KOPT-K1 (cell line): ENCODE results near the gene C19orf85.

Source experiments
- H3K27ac ChIP-seq: fragments of 200-600 bp; sonication (generic); 2 replicates; pipeline ENCODE4 v1.5.1; 2016; ENCODE audit warnings: antibody characterized with exemption, mild to moderate bottlenecking, low read depth, low read length; ENCODE audit not compliant: poor library complexity, severe bottlenecking
- H3K36me3 ChIP-seq: fragments of 200-600 bp; sonication (generic); 2 replicates; pipeline ENCODE4 v1.5.1; 2017; ENCODE audit warnings: antibody characterized with exemption, mild to moderate bottlenecking, low read length, moderate library complexity; ENCODE audit not compliant: insufficient read depth
- H3K9me3 ChIP-seq: fragments of 200-600 bp; sonication (generic); 2 replicates; pipeline ENCODE4 v1.5.1; 2017; ENCODE audit warnings: antibody characterized with exemption, low read length, mild to moderate bottlenecking; ENCODE audit not compliant: insufficient read depth, poor library complexity, severe bottlenecking

Gene C19orf85

DNA sequence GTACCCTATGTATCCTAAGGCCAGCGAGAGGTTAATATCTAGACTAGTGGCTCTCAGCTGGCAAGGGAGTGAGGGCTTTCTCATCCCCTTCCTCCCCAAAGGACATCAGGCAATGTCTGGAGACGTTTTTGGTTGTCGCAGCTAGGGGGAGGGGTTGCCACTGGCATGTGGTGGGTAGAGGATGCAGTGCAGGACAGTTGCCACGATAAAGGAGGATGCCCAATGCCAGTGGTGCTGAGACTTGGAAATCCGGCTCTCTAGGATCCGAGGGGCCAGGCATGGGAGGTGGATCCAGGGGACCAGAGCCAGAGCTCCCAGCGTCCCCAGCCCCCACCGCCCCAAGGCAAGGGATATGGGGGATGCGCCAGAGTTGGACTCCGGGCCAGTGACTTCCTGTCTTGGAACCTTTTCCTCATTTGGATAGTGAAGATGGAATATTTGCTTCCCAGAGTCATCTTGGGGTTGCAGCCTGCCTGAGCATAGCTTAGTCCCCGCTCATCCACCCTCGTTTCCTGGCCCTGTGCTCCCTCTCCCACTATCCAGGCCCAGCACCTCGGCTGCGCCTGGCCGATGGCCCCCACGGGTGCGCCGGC lies 28.6 kb upstream of the C19orf85 start:
- Histone ChIP-seq H3K9me3 (no peaks in the 10 kb centered on the region), H3K36me3 (no peaks in the 10 kb centered on the region), H3K27ac (no peak overlapping the region)

DNA sequence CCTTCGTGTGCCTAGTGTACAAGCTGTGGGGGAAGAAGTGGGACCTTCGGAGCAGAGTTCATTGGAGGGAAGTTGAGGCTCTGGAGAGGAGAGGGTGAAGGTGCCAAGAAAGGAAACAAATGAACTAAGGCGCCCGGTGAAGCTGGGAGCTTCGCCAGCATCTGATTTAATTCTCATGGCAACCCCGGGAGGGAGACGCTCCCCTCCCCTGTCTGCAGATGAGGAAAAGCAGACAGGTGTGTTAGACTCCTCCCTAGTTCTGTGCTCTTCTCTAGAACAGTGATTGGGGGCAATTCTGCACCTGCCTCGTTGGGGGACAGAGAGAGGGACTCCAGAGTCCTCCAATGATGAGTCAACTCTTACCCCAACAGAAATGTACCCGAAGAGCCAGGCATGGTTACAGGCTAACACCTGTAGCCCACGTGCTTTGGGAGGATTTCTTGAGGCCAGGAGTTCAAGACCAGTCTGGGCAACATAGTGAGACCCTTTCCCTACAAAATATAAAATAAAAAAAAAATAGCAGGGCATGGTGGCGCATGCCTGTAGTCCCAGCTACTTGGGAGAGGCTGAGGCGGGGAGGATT lies 27.9 kb upstream of the C19orf85 start:
- Histone ChIP-seq H3K27ac (no peak overlapping the region), H3K36me3 (no peaks in the 10 kb centered on the region), H3K9me3 (no peaks in the 10 kb centered on the region)

DNA sequence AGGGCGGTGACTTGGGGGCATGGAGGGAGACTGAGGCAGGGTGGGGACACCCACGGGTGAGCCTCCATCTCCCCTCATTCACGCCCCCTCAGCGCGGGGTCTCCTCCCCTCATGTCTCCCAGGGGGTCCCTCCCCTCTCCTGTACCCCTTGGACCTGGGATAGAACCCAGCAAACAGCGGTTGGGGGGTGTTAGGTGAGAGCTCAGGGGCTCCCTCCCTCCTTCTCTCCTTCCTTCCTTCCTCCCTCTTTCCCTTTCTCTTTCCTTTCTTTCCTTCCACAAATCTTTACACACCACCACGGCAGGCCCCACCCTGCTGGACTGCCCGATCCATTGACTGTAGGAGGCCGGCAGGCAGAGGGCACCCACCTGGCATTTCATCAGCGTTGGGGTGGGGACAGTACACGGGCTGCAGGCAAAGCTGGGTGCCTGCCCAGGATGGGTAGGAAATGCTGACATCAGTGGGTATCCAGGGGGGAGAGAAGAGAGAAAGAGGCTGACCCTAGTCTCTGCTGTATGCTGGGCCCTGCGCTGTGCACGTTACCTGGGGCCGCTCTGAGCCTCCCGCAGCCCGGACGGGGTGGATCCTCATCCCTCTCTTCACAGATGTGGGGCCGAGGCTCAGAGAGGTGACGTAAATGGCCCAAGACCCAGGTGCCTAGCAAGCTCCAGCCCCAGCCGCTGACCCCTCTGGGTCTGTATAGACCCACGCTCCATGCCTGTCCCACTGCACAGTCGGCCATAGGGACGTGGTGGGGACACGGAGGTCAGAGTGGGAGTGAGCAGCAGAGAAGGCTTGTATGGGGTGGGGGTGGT lies 27.2 kb upstream of the C19orf85 start:
- Histone ChIP-seq H3K27ac (no peak overlapping the region), H3K36me3 (no peaks in the 10 kb centered on the region), H3K9me3 (no peaks in the 10 kb centered on the region)

DNA sequence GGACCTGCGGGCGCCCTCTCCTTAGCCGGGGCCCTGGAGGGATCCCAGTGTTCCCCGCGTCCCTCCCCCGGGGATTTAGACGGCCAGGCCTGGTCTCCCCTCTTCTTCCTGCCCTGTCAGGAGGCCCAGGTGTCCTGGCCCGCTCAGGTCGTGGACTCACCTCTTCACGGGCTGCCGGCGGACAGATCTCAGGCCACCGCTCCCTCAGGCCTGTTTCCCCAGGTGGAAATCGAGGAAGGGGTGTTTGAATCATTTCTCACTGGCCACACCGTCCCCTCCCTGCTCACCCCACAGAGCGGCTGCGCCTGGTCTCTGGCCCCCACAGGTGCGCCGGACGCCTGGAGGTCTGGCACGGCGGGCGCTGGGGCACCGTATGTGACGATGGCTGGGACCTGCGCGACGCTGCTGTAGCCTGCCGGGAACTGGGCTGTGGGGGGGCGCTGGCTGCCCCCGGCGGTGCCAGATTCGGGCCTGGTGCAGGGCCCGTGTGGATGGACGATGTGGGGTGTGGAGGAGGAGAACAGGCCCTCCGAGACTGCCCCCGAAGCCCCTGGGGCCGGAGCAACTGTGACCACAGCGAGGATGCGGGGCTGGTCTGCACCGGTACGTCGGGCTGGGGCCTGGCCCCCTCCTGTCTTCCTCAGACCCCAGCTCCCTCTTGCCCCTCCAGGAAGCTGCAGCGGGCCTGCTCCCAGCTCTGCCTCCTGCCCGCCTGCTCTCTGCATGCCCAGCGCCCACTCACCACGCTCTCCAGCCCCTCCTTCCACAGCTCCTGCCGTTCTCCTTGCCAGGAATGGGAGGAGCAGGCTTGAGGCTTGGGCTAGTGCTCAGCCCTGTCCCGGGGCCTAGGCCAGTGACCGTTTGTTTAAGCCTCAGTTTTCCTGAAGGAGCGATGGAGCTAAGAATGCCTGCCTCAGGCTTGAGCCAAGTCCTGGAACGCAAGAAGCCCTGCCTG lies 26.2 kb upstream of the C19orf85 start:
- no peak overlapping the region for H3K27ac ChIP-seq
- no peaks in the 10 kb centered on the region for H3K36me3 ChIP-seq
- no peaks in the 10 kb centered on the region for H3K9me3 ChIP-seq

DNA sequence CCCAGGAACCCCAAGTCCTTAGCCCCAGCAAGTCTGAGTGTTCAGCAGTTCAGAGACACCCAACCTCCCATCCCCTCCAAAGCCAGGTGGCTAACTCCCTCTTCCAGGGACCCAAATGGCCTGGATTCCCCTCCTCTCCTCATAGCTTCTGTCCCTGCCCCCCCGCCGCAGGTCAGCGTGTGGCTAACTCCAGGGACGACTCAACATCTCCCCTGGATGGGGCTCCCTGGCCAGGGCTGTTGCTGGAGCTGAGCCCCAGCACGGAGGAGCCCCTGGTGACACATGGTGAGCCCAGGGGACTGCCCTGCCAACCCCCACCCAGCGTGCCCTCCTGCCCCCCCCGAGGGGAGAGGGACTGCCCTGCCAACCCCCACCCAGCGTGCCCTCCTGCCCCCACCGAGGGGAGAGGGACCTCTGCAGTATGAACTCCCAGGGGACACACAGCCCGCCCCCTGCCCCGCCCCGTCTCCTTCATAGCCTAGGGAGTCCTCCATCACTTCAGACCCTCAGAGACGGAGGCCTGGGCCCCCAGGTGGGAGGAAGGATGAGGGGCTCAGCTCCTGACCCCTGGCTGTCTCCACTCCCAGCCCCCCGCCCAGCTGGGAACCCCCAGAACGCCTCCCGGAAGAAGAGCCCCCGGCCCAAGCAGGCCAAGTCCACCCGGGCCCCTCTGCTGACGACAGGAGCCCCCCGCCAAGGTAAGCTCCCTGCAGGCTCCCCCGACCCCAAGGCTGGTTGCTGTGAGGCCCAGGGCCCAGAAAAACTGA lies 25.3 kb upstream of the C19orf85 start:
- no peak overlapping the region for H3K27ac ChIP-seq
- H3K36me3 ChIP-seq: no peaks in the 10 kb centered on the region
- H3K9me3 ChIP-seq: no peaks in the 10 kb centered on the region

DNA sequence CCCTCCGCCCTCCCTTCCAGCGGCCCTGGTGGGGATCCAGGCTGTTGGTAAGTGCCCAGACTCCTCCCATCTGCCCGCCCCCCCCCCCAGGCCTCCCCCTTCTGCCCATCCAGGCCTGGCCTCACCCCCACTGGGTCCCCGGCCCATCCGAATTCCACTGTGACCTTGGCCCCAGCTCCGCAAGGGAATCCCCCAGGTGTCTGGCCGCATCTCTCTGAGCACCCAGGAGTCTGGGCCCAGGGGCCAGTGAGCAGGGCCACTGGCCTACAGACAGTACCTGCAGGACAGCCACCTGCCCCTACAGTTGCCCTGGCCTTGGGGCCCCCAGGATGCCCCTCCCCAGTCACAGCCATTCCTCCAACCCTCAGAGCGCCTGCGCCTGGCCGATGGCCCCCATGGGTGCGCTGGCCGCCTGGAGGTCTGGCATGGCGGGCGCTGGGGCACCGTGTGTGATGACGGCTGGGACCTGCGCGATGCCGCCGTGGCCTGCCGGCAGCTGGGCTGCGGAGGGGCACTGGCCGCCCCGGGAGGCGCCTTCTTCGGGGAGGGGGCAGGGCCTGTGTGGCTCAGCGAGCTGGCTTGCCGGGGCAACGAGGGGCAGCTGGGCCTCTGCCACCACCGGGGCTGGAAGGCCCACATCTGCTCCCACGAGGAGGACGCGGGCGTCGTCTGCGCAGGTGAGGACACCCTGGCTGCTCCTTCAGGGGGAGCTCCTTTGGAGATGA lies 24.6 kb upstream of the C19orf85 start:
- Histone ChIP-seq H3K27ac (no peak overlapping the region), H3K9me3 (no peaks in the 10 kb centered on the region), H3K36me3 (no peaks in the 10 kb centered on the region)

DNA sequence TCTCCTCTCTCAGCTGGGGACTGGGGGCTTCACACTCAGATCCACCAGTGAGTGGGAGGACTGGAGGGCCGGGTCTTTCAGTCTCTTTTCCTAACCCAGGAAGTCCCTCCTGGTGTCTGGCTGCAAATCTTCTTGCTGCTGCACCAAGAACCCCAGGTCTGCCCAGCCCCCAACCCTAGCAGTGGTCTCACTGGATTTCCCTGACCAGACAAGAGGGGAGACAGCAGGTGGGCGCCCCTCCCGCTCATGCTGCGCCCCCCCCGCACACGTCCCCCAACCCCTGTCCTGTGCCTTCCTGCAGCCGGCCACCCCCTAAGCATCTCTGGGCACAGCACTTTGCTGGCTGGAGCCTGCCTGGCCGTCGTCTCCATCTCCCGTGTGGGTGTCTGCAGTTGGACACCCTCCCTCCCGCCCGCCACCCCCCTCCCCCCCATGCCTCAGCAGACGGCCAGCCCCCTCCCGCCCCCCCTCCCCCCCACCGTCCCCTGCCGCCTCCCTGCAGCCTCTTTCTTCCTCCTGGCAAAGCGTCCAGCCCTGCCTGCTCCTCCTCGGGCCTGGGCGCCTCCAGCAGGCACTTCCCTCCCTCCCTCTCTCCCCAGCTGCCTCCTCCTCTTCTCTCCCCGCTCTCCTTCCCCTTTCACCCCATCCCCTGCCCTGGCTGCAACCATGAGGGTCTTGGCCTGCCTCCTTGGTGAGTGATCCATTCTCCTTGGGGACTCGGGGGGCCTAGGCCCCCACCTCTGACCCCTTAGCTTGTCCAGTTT lies 23.6 kb upstream of the C19orf85 start, which contains the start of gene SSC5D:
TSS of gene SSC5D (plus strand) at position 513 of the 764 bp plus-strand sequence. CDS start at position 667, 154 bp downstream.
- H3K9me3 ChIP-seq: no peaks in the 10 kb centered on the region
- H3K36me3 ChIP-seq: peaks cover 7% of the 10 kb centered on the region; the same call in 1 of the 2 replicates
- no peak within 1 kb of the TSS for H3K27ac ChIP-seq

DNA sequence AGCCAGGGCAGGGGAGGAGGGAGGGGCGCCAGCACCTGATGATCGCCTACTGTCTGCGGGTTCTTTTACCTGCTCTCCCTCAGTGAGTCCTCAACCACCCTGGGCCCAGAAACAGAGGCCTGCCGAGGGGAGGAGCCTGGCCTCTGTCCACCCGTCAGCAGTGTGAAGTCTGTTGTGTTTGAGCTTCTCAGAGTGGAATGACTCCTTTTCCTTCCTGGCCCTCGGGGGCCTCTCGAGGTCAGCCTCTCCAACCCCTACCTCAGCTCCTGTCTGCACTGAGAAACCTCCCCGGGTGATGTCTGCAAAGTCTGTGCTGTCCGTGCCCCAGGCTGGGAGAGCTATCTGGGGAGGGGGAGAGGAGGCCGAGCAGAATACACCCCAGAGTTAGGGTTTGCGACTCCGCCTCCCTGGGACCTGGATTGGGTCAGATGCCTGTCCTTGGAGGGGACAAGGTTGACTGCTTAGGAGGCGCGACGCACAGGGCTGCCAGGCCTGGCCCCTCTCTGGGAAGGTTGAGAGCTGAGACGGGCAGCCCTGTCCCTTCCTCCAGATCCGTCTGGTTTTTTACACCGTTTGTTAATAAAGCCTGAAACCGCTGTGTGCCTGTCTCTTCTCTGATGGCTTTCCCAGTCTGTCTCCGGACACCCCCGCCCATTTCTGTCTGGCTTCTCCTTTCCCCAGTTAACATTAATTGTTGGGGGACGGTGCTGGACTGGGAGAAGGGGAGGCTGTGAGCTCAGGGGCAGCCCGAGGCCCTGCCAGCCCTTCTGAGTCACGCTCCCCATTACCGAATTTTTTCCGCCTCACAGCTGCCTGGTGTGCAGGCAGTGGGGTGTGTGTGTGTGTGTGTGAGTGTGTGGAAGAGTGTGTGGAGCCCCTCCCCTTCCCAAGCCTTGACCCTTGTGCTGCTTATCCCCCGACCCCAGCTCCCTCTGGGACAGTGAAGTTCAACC lies 22.7 kb upstream of the C19orf85 start:
- no peak overlapping the region for H3K27ac ChIP-seq
- peaks cover 8% of the 10 kb centered on the region; the same call in 1 of the 2 replicates for H3K36me3 ChIP-seq
- no peaks in the 10 kb centered on the region for H3K9me3 ChIP-seq

DNA sequence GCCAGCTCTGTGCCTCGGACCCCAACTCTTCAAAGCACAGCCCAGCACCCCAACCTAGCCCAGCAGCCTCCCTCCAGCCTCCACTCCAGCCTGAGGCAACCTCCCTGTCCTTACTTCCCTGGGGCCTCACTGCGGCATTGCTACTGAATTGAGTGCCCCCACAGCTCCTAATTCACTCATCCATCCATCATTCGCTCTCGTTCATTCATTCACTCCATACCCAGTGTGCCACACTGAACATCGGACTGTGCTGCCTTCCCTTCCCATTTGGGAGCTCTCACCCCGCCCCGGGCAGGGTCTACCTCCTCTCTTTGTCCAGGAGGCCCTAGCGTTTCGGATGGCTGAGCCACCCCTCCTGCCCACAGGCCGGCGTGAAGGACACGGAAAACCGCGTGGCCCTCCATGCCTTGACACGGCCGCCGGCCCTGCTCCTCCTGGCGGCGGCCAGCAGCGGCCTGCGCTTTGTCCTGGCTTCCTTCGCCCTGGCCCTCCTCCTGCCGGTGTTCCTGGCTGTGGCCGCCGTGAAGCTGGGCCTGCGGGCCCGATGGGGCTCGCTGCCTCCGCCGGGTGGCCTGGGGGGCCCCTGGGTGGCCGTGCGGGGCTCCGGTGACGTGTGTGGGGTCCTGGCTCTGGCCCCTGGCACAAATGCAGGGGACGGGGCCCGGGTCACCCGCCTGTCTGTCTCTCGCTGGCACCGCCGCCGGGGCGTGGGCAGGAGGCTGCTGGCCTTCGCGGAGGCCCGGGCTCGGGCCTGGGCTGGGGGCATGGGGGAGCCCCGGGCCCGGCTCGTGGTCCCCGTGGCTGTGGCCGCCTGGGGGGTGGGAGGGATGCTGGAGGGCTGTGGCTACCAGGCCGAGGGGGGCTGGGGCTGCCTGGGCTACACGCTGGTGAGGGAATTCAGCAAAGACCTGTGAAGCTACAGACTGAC lies 21.8 kb upstream of the C19orf85 start:
- peak overlapping the region; percentile 71 for H3K27ac ChIP-seq
- H3K9me3 ChIP-seq: no peaks in the 10 kb centered on the region
- H3K36me3 ChIP-seq: peaks cover 8% of the 10 kb centered on the region; the same call in 1 of the 2 replicates

DNA sequence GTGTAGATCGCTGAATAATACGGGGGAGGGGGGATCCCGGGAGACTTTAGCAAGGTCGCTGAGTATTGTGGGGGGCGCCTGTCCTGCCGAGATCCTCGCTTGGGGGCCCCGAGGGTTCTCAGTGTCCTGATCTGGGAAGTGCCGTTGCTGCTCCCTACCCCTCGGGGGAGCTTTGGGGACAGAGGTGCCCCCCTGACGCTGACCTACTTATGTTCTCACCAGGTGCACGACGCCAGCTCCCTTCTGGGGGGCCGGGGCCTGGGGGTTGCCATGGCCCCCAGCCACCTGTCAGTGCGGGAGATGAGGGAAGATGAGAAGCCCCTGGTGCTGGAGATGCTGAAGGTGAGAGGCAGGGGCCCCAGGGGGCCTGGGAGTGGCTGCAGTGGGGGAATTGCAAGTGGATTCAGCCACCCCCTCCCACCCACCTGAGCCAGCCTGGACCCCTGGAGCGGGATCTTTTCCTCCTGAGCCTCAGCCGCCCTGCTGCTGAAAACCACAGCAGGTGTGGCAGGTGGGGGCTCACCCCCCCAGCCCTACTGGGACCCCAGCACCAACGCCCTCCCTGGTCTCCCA lies 21.0 kb upstream of the C19orf85 start:
- Histone ChIP-seq H3K27ac (peak overlapping the region; percentile 71), H3K9me3 (no peaks in the 10 kb centered on the region), H3K36me3 (peaks cover 8% of the 10 kb centered on the region; the same call in 1 of the 2 replicates)
